ENCODE measurements around the gene FOXB1. TPM values are rescaled to one million over a fixed set of nuclear protein-coding genes. Genes with fewer than 3 reads are reported as not detected.

Gene FOXB1
- total RNA-seq, 1 donor from 2014 or later, result 0.71 TPM

DNA sequence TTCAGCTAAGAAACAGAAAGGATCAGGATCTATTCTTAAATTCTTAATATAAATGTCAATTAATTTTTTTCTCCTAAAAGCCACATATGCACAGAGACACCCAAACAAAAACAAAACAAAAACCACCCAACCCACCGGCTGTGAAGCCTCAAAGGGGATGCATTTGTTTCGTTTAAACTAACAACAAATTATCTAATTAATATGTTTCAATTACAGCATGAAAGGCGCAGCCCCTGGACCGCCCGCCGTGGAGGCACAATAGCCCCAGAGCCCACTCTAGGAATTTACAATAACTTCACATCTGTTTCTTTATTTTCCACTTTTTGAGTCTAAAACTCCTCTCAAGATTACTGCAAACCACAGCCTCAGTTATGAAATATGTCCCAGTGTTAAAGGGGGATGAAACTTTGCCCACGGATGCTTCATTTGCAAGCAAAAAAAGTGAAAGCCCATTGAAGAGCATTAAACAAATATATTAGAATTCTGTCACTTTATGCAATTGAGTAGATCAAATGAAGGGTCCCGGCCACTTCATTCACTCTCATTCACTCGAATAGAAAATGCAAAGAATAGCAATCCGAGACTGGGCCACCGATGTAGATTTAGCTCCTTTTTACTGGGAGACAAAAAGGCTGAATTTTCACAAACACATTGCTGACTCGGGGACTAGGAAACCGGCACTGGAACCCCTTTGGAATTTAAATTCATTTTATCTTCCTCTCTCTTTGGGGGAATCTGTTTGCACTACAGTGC is 6.0 kb downstream of the FOXB1 start:
- Histone ChIP-seq H3K27me3 (ENCODE audit: control insufficient read depth, insufficient read depth, low read length) (peaks cover 54% of the 10 kb centered on the region), H3K4me3 (ENCODE audit: low read depth, low read length) (no peak overlapping the region)
- no peak for DNase-seq (ENCODE audit: low read depth)

DNA sequence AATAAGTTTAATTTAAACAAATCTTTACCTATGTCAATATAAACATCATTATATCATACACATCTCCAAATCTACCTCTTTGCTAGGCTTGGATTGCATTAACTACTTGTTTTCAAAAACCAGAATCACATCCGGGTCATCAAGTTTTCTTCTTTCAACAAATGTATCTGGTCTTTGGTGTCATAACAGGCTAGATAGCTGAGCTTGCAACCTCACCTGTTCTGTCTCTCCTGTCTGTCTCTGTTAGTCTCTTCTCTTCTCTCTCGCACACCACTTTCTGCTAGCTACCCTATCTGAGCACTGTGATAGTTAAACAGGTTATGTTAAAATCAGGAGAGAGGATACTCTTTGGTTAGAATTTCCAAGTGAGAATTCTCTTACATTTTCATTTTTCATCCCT is 6.7 kb downstream of the FOXB1 start:
- peaks cover 47% of the 10 kb centered on the region for H3K27me3 ChIP-seq (ENCODE audit: control insufficient read depth, insufficient read depth, low read length)
- DNase-seq (ENCODE audit: low read depth), result no peak
- TF ChIP-seq, protein P1, sequence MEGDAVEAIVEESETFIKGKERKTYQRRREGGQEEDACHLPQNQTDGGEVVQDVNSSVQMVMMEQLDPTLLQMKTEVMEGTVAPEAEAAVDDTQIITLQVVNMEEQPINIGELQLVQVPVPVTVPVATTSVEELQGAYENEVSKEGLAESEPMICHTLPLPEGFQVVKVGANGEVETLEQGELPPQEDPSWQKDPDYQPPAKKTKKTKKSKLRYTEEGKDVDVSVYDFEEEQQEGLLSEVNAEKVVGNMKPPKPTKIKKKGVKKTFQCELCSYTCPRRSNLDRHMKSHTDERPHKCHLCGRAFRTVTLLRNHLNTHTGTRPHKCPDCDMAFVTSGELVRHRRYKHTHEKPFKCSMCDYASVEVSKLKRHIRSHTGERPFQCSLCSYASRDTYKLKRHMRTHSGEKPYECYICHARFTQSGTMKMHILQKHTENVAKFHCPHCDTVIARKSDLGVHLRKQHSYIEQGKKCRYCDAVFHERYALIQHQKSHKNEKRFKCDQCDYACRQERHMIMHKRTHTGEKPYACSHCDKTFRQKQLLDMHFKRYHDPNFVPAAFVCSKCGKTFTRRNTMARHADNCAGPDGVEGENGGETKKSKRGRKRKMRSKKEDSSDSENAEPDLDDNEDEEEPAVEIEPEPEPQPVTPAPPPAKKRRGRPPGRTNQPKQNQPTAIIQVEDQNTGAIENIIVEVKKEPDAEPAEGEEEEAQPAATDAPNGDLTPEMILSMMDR (IDR thresholded peaks at IDR 0.05; ENCODE audit: insufficient read depth, low read length, poor library complexity, severe bottlenecking), result no peak
- H3K36me3 ChIP-seq (ENCODE audit: control insufficient read depth, insufficient read depth, low read length), result no peaks in the 10 kb centered on the region
- no peak overlapping the region for H3K4me3 ChIP-seq (ENCODE audit: low read depth, low read length)

More for the DNA sequence above, 6.0 kb downstream of the FOXB1 start:
- TF ChIP-seq, protein P1 (IDR thresholded peaks at IDR 0.05; ENCODE audit: insufficient read depth, low read length, poor library complexity, severe bottlenecking), result no peak
- H3K36me3 ChIP-seq (ENCODE audit: control insufficient read depth, insufficient read depth, low read length), result no peaks in the 10 kb centered on the region

DNA sequence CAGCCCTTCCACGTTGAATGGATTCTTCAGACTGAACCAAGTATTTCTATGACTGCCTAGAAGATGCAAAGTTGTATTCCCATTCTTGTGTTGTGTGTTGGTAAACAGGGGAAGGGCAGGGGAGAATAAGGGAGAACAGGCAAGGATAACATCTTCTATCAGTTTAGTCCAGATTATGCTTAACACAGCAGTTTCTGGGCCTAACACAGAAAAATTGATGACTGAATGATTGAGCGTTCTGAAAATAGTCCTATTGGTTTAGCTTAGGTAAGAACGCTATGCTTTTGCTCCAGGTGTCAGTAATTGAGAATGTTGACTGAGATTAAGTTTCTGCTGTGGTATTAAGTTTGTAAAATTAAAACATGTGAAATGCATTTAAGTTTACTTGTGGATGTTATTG is 8.6 kb downstream of the FOXB1 start:
- DNase-seq (ENCODE audit: low read depth), result no peak
- peaks cover 35% of the 10 kb centered on the region for H3K27me3 ChIP-seq (ENCODE audit: control insufficient read depth, insufficient read depth, low read length)
- no peak overlapping the region for H3K4me3 ChIP-seq (ENCODE audit: low read depth, low read length)
- TF ChIP-seq, protein P1 (IDR thresholded peaks at IDR 0.05; ENCODE audit: insufficient read depth, low read length, poor library complexity, severe bottlenecking), result no peak
- H3K36me3 ChIP-seq (ENCODE audit: control insufficient read depth, insufficient read depth, low read length), result no peaks in the 10 kb centered on the region

DNA sequence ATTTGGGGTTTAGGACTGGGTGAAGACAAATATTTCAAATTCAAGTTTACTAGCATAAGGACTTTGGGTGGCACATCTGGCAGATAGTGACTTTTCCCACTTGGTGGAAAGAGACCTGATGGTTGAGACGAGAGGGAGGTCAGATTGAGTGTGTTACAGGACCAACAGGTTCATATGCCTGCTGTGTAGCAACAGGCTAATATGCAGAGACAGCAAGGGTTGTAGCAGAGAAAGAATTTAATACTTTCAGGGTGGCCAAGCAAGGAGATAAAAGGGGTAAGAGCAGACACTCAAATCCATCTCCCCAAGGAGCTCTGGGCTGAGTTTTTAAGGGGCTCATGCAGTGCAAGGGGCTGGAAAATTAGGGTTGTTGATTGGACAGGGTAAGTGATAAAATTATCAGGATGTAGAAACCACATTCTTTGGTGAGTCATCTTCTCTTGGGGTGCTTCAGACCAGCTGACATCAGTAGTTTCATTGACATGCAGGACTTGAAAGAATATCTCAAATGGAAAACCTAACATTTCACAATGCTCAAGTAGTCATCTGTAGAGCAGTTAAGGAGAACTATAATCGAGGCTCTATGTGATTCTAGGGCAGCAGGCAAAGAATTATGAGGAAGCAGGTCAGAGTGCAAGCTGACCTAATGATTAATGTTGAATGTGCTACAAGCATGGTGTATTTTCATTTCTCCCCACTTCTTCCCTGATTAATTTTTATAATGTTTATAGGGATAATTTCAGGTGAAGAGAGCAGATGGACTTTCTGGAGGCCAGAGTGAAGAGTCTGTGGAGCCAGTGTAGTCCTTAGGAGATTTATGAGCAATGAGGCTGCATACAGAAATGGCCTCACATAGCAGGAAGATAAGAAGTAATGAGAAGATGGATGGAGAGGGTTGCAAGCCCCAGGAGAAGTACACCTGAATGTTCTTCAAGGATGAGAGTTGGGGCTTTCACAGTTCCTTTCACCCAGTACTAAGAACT is 13.7 kb downstream of the FOXB1 start:
- TF ChIP-seq, protein P1 (IDR thresholded peaks at IDR 0.05; ENCODE audit: insufficient read depth, low read length, poor library complexity, severe bottlenecking), result no peak
- Histone ChIP-seq H3K36me3 (ENCODE audit: control insufficient read depth, insufficient read depth, low read length) (no peaks in the 10 kb centered on the region), H3K27me3 (ENCODE audit: control insufficient read depth, insufficient read depth, low read length) (no peaks in the 10 kb centered on the region), H3K4me3 (ENCODE audit: low read depth, low read length) (no peak overlapping the region)
- DNase-seq (ENCODE audit: low read depth), result no peak

DNA sequence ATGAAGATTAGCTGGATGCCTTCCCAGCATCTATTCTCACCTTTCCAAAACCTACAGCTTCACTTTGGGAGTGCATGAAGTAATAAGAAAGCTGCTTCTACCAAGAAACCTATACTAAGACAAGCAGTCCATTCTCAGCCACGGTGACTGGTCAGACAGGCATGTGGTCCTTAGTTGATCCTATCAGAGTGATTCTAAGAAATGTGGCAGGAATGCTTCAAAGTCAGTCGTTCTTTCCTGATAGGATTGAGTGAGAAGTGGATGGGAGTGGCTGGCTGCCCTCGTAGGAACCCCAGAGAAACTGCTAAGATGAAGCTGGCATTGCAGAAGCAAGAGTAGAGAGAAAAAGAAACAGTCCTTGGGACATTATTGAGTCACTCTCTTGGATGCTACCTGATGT is 16.6 kb downstream of the FOXB1 start:
- H3K4me3 ChIP-seq (ENCODE audit: low read depth, low read length), result no peak overlapping the region
- H3K36me3 ChIP-seq (ENCODE audit: control insufficient read depth, insufficient read depth, low read length), result no peaks in the 10 kb centered on the region
- no peaks in the 10 kb centered on the region for H3K27me3 ChIP-seq (ENCODE audit: control insufficient read depth, insufficient read depth, low read length)
- TF ChIP-seq, protein P1 (IDR thresholded peaks at IDR 0.05; ENCODE audit: insufficient read depth, low read length, poor library complexity, severe bottlenecking), result no peak
- no peak for DNase-seq (ENCODE audit: low read depth)

All from kidney epithelial cell (primary cell).